BLaER1 treated with 17β-estradiol and CSF1 and Interleukin-3, amounts not matched to agents 10 nM and 100 nM (cell line): ENCODE results near the gene SMAD5.

Experiments used
- H3K27ac ChIP-seq, 11 experiments: shearing (Covaris generic); formaldehyde crosslinking; 2 replicates each; pipeline ENCODE4 v1.8.1; 2022
- H3K27me3 ChIP-seq, 11 experiments: shearing (Covaris generic); formaldehyde crosslinking; 2 replicates each; pipeline ENCODE4 v1.8.1; 2022
- H3K36me3 ChIP-seq, 11 experiments: shearing (Covaris generic); formaldehyde crosslinking; 2 replicates each; pipeline ENCODE4 v1.8.1; 2022
- H3K4me1 ChIP-seq, 10 experiments: shearing (Covaris generic); formaldehyde crosslinking; 2 replicates each; pipeline ENCODE4 v1.8.1; 2022
- H3K4me2 ChIP-seq, 11 experiments: shearing (Covaris generic); formaldehyde crosslinking; 2 replicates each; pipeline ENCODE4 v1.8.1; 2022
- H3K4me3 ChIP-seq, 10 experiments: shearing (Covaris generic); formaldehyde crosslinking; 2 replicates each; pipeline ENCODE4 v1.8.1; 2022
- H3K9ac ChIP-seq, 11 experiments: shearing (Covaris generic); formaldehyde crosslinking; 2 replicates each; pipeline ENCODE4 v1.8.1; 2022
- H3K9me3 ChIP-seq, 11 experiments: shearing (Covaris generic); formaldehyde crosslinking; replicated peaks in 1 of 11; 2 replicates each; pipeline ENCODE4 v1.8.1; 2022
- H4K20me1 ChIP-seq, 11 experiments: shearing (Covaris generic); formaldehyde crosslinking; 2 replicates each; pipeline ENCODE4 v1.8.1; 2022
- Cebpa-rat ChIP-seq, 11 experiments: shearing (Covaris generic); IDR thresholded peaks; 2 replicates each; pipeline ENCODE4 v1.8.1; 2022

The SMAD5 gene

GRCh38 chr5:136202469-136203205 lies 70.0 kb downstream of the SMAD5 start:
- Histone ChIP-seq H3K27ac (no peak overlapping the region), H3K4me1 (peaks cover 0 to 17% (median 13%) of the 10 kb centered on the region in 10 experiments; a peak in 16 of 20 replicates), H3K4me3 (no peak overlapping the region), H4K20me1 (no peaks in the 10 kb centered on the region), H3K9me3 (peaks cover 8 to 18% (median 13%) of the 10 kb centered on the region in 11 experiments; a peak in 16 of 22 replicates), H3K4me2 (no peak overlapping the region), H3K27me3 (no peaks in the 10 kb centered on the region), H3K36me3 (no peaks in the 10 kb centered on the region), H3K9ac (no peak overlapping the region)
- no peak for TF ChIP-seq Cebpa-rat (IDR thresholded peaks at IDR 0.05)

GRCh38 chr5:136203303-136203922 lies 70.8 kb downstream of the SMAD5 start:
- Histone ChIP-seq H3K27me3 (no peaks in the 10 kb centered on the region), H3K4me2 (no peak overlapping the region)

GRCh38 chr5:136205061-136205702 lies 72.5 kb downstream of the SMAD5 start:
- Histone ChIP-seq H3K27ac (0 out of 22 replicates have a peak overlapping the region, but pooled peaks of 1 of the 11 experiments have one; percentile 21), H3K4me2 (peak overlapping the region in 6 of 11 experiments; percentile 54 to 79 (median 58); a peak in 5 of 22 replicates), H3K36me3 (no peaks in the 10 kb centered on the region), H3K27me3 (no peaks in the 10 kb centered on the region), H3K4me1 (peaks cover 14 to 26% (median 18%) of the 10 kb centered on the region in 10 experiments), H3K4me3 (no peak overlapping the region), H4K20me1 (no peaks in the 10 kb centered on the region), H3K9ac (no peak overlapping the region), H3K9me3 (peaks cover 8 to 18% (median 13%) of the 10 kb centered on the region in 11 experiments; a peak in 16 of 22 replicates)
- TF ChIP-seq Cebpa-rat (IDR thresholded peaks at IDR 0.05): no peak

More at GRCh38 chr5:136203303-136203922, 70.8 kb downstream of the SMAD5 start:
- peaks cover 2 to 17% (median 13%) of the 10 kb centered on the region in 10 experiments for H3K4me1 ChIP-seq
- H4K20me1 ChIP-seq: no peaks in the 10 kb centered on the region
- no peak overlapping the region for H3K9ac ChIP-seq
- H3K4me3 ChIP-seq: no peak overlapping the region
- peaks cover 8 to 18% (median 13%) of the 10 kb centered on the region in 11 experiments; a peak in 16 of 22 replicates for H3K9me3 ChIP-seq
- no peaks in the 10 kb centered on the region for H3K36me3 ChIP-seq
- no peak for TF ChIP-seq Cebpa-rat (IDR thresholded peaks at IDR 0.05)
- H3K27ac ChIP-seq: no peak overlapping the region

- Histone ChIP-seq H3K4me3 (no peak overlapping the region), H4K20me1 (no peaks in the 10 kb centered on the region), H3K9me3 (peaks cover 8 to 18% (median 13%) of the 10 kb centered on the region in 11 experiments; a peak in 16 of 22 replicates), H3K4me1 (peaks cover 14 to 26% (median 18%) of the 10 kb centered on the region in 10 experiments), H3K27me3 (no peaks in the 10 kb centered on the region), H3K4me2 (peak overlapping the region in 10 of 11 experiments; percentile 10 to 79 (median 54); a peak in 18 of 22 replicates), H3K9ac (no peak overlapping the region), H3K36me3 (no peaks in the 10 kb centered on the region), H3K27ac (peak overlapping the region in 2 of 11 experiments; percentile 14 to 21; a peak in 1 of 22 replicates)
- no peak for TF ChIP-seq Cebpa-rat (IDR thresholded peaks at IDR 0.05)
These were observed 73.3 kb downstream of the SMAD5 start for GRCh38 chr5:136205941-136206340.

- Histone ChIP-seq H3K4me2 (peak overlapping the region in 10 of 11 experiments; percentile 10 to 79 (median 54); a peak in 18 of 22 replicates), H3K4me1 (peaks cover 14 to 26% (median 18%) of the 10 kb centered on the region in 10 experiments), H3K27ac (peak overlapping the region in 2 of 11 experiments; percentile 14 to 21; a peak in 1 of 22 replicates), H3K9ac (no peak overlapping the region), H3K4me3 (no peak overlapping the region), H3K27me3 (no peaks in the 10 kb centered on the region), H4K20me1 (no peaks in the 10 kb centered on the region; a peak in 2 of 22 replicates), H3K36me3 (no peaks in the 10 kb centered on the region), H3K9me3 (peaks cover 8 to 18% (median 13%) of the 10 kb centered on the region in 11 experiments; a peak in 16 of 22 replicates)
- TF ChIP-seq Cebpa-rat (IDR thresholded peaks at IDR 0.05): no peak
These were observed 73.7 kb downstream of the SMAD5 start for GRCh38 chr5:136206361-136206760.

GRCh38 chr5:136207631-136208030 lies 75.0 kb downstream of the SMAD5 start:
- Histone ChIP-seq H3K4me3 (no peak overlapping the region), H4K20me1 (no peaks in the 10 kb centered on the region; a peak in 2 of 22 replicates), H3K27me3 (no peaks in the 10 kb centered on the region), H3K9me3 (peaks cover 8 to 18% (median 13%) of the 10 kb centered on the region in 11 experiments; a peak in 16 of 22 replicates), H3K27ac (no peak overlapping the region), H3K36me3 (no peaks in the 10 kb centered on the region), H3K4me2 (no peak overlapping the region), H3K9ac (no peak overlapping the region), H3K4me1 (peaks cover 14 to 26% (median 18%) of the 10 kb centered on the region in 10 experiments)
- no peak for TF ChIP-seq Cebpa-rat (IDR thresholded peaks at IDR 0.05)

GRCh38 chr5:136208916-136209315 lies 76.3 kb downstream of the SMAD5 start:
- Histone ChIP-seq H3K4me2 (peak overlapping the region in 6 of 11 experiments; percentile 7 to 66 (median 43); a peak in 10 of 22 replicates), H3K27me3 (no peaks in the 10 kb centered on the region)

GRCh38 chr5:136209346-136209910 lies 76.8 kb downstream of the SMAD5 start:
- Histone ChIP-seq H3K4me3 (no peak overlapping the region), H3K36me3 (no peaks in the 10 kb centered on the region), H3K4me1 (peaks cover 14 to 26% (median 18%) of the 10 kb centered on the region in 10 experiments), H3K4me2 (peak overlapping the region in 4 of 11 experiments; percentile 7 to 66 (median 56); a peak in 7 of 22 replicates), H3K27ac (no peak overlapping the region), H3K9me3 (peaks cover 8 to 18% (median 13%) of the 10 kb centered on the region in 11 experiments; a peak in 16 of 22 replicates), H4K20me1 (no peaks in the 10 kb centered on the region; a peak in 2 of 22 replicates), H3K9ac (no peak overlapping the region), H3K27me3 (no peaks in the 10 kb centered on the region)
- TF ChIP-seq Cebpa-rat (IDR thresholded peaks at IDR 0.05): no peak

More at GRCh38 chr5:136208916-136209315, 76.3 kb downstream of the SMAD5 start:
- Histone ChIP-seq H3K4me1 (peaks cover 14 to 26% (median 18%) of the 10 kb centered on the region in 10 experiments), H3K27ac (no peak overlapping the region), H3K9ac (0 out of 22 replicates have a peak overlapping the region, but pooled peaks of 1 of the 11 experiments have one; percentile 6), H3K9me3 (peaks cover 8 to 18% (median 13%) of the 10 kb centered on the region in 11 experiments; a peak in 16 of 22 replicates), H4K20me1 (no peaks in the 10 kb centered on the region; a peak in 2 of 22 replicates), H3K36me3 (no peaks in the 10 kb centered on the region), H3K4me3 (no peak overlapping the region)
- TF ChIP-seq Cebpa-rat (IDR thresholded peaks at IDR 0.05): no peak
